ENCODE measurements around the gene S100A12. TPM values are rescaled to one million over a fixed set of nuclear protein-coding genes. Genes with fewer than 3 reads are reported as not detected.

S100A12 gene
- total and polyA plus RNA-seq, 2 donors (not counting 3 experiments of a cell fraction or from before 2014, with no cell fraction given), result not detected

DNA sequence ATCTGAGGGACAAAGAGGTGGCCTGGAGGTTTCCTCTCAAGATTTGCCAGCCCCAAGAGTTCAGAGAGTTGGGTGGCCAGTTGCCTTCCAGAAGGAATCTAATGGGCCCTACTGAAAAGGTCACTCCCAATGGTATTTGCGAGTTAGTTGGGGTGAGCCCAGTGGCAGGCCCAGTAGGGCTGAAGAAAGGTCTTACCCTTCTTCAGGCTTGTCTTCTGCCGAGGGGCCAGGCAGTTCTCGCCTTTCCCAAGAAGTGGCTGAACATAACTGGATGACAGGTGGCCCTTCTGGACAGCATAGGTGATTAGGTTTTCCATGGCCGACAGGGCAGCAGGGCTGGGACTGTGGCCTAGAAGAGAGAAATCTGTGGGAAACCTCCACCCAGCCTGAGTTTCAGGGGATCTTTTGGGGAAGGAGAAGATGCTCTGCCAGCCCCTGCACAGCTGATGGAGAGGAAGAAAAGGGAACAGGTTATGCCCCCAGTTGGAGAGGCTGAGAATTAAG is 33.9 kb downstream of the S100A12 start:
- Histone ChIP-seq H2AFZ (ENCODE audit: low read depth, low read length) (no peak overlapping the region), H3K4me1 (ENCODE audit: control insufficient read depth, extremely low read depth, insufficient read depth, low read length) (no peaks in the 10 kb centered on the region), H3K9me1 (replicated peaks; ENCODE audit: control insufficient read depth, extremely low read depth, insufficient read depth, low read length) (no peaks in the 10 kb centered on the region), H3K27ac (ENCODE audit: insufficient read depth, low read depth, low read length) (no peak overlapping the region), H3K9ac (replicated peaks; ENCODE audit: extremely low read depth, insufficient read depth, low read length) (no peak overlapping the region), H4K20me1 (replicated peaks; ENCODE audit: control insufficient read depth, extremely low read depth, insufficient read depth, low read length) (no peaks in the 10 kb centered on the region), H3K27me3 (ENCODE audit: control insufficient read depth in 2 of 2, insufficient read depth in 2 of 2, low read length in 2 of 2) (peaks cover 2 to 3% of the 10 kb centered on the region in 2 experiments), H3K4me2 (ENCODE audit: insufficient read depth, low read length) (no peak overlapping the region), H3K36me3 (ENCODE audit: control insufficient read depth in 2 of 2, extremely low read depth in 1 of 2, insufficient read depth in 2 of 2, low read length in 2 of 2) (no peaks in the 10 kb centered on the region), H3K9me3 (replicated peaks; ENCODE audit: control insufficient read depth, insufficient read depth, low read length) (no peaks in the 10 kb centered on the region), H3K4me3 (replicated peaks in 1 of 3; ENCODE audit: insufficient read depth in 1 of 3, low read depth in 1 of 3, low read length in 3 of 3) (no peak overlapping the region), H3K79me2 (ENCODE audit: control insufficient read depth, insufficient read depth, low read length) (no peaks in the 10 kb centered on the region)
- TF ChIP-seq, protein P1, sequence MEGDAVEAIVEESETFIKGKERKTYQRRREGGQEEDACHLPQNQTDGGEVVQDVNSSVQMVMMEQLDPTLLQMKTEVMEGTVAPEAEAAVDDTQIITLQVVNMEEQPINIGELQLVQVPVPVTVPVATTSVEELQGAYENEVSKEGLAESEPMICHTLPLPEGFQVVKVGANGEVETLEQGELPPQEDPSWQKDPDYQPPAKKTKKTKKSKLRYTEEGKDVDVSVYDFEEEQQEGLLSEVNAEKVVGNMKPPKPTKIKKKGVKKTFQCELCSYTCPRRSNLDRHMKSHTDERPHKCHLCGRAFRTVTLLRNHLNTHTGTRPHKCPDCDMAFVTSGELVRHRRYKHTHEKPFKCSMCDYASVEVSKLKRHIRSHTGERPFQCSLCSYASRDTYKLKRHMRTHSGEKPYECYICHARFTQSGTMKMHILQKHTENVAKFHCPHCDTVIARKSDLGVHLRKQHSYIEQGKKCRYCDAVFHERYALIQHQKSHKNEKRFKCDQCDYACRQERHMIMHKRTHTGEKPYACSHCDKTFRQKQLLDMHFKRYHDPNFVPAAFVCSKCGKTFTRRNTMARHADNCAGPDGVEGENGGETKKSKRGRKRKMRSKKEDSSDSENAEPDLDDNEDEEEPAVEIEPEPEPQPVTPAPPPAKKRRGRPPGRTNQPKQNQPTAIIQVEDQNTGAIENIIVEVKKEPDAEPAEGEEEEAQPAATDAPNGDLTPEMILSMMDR (IDR thresholded peaks at IDR 0.05; ENCODE audit: extremely low read depth in 1 of 2, insufficient read depth in 1 of 2, low read depth in 1 of 2, low read length in 2 of 2), result no peak
- TF ChIP-seq FOS (IDR thresholded peaks at IDR 0.05; ENCODE audit: borderline replicate concordance, insufficient read depth, low read length) (no peak), JUN (IDR thresholded peaks at IDR 0.05; ENCODE audit: borderline replicate concordance, insufficient read depth, insufficient read length, low read depth) (no peak), POLR2A (IDR thresholded peaks at IDR 0.05; ENCODE audit: low read depth, low read length) (no peak), GATA2 (IDR thresholded peaks at IDR 0.05; ENCODE audit: insufficient read depth, insufficient read length, low read depth, low read length) (no peak), EZH2 (IDR thresholded peaks at IDR 0.05; ENCODE audit: borderline replicate concordance, low read depth, low read length, severe bottlenecking) (no peak), POLR2AphosphoS5 (IDR thresholded peaks at IDR 0.05; ENCODE audit: insufficient read depth, low read depth, low read length) (no peak), MYC (IDR thresholded peaks at IDR 0.05; ENCODE audit: low read depth, low read length) (no peak)
- TF ChIP-seq, protein P2, sequence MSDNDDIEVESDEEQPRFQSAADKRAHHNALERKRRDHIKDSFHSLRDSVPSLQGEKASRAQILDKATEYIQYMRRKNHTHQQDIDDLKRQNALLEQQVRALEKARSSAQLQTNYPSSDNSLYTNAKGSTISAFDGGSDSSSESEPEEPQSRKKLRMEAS (IDR thresholded peaks at IDR 0.05; ENCODE audit: insufficient read depth, insufficient read length), result no peak
- dilution Hi-C loops (cut with MboI; ENCODE audit: extremely low pct_ligation_motif_present, low sequenced_read_pairs) (no loop called here), intact Hi-C loops (cut with micrococcal nuclease) (no loop called here)
- DNase-seq (ENCODE audit: low read depth, low spot score) (no peak), FAIRE-seq (no peak)
- CTCF ChIA-PET, result no interaction called here
- no TSS peak for BruUV-seq (replicated peaks)
- POLR2A ChIA-PET, result no interaction called here
